K562 (cell line): Measurements from ENCODE around the gene GPX5. TPM values are rescaled to one million over a fixed set of nuclear protein-coding genes. Genes with fewer than 3 reads are reported as not detected.

Experiments
- BRCA1 ChIP-seq, 2 experiments: fragments of 450-650 bp in 1 of 2; sonication (generic) in 1 of 2; formaldehyde crosslinking in 1 of 2; IDR thresholded peaks; 2 replicates each; pipeline versions ENCODE4 v1.5.0 to v1.6.1; 2017 to 2020; ENCODE audit warnings: mild to moderate bottlenecking in 1 of 2, missing genetic modification reagents in 1 of 2
- DEAF1 ChIP-seq: fragments of 450-650 bp; formaldehyde crosslinking; IDR thresholded peaks from 2 replicates; pipeline ENCODE4 v1.4.0; 2020; ENCODE audit warnings: mild to moderate bottlenecking, moderate library complexity
- GTF2B ChIP-seq: IDR thresholded peaks from 2 replicates; pipeline ENCODE4 v1.6.1; 2011; ENCODE audit not compliant: insufficient read length; ENCODE audit errors: extremely low read depth
- GTF3C2 ChIP-seq: IDR thresholded peaks from 3 replicates; pipeline ENCODE4 v1.6.1; 2011; ENCODE audit warnings: borderline replicate concordance, mild to moderate bottlenecking, moderate library complexity; ENCODE audit not compliant: insufficient read length; ENCODE audit errors: extremely low read depth
- NCOA4 ChIP-seq: fragments of 450-650 bp; IDR thresholded peaks from 2 replicates; pipeline ENCODE4 v1.6.1; 2018; ENCODE audit warnings: mild to moderate bottlenecking; ENCODE audit not compliant: partially characterized antibody
- NCOR1 ChIP-seq: fragments of 450-650 bp; IDR thresholded peaks from 2 replicates; pipeline ENCODE4 v1.6.1; 2016; ENCODE audit warnings: mild to moderate bottlenecking, moderate library complexity
- NFXL1 ChIP-seq: fragments of 450-650 bp; formaldehyde crosslinking; IDR thresholded peaks from 2 replicates; pipeline ENCODE4 v1.4.0; 2021; ENCODE audit warnings: mild to moderate bottlenecking
- PHF20 ChIP-seq: fragments of 450-650 bp; IDR thresholded peaks from 2 replicates; pipeline ENCODE4 v1.6.1; 2018; ENCODE audit not compliant: partially characterized antibody
- SFPQ ChIP-seq: fragments of 200-400 bp; formaldehyde crosslinking; IDR thresholded peaks from 2 replicates; pipeline ENCODE4 v1.6.1; 2017; ENCODE audit warnings: mild to moderate bottlenecking, low read depth, low read length, moderate library complexity
- SMARCA4 ChIP-seq: fragments of 450-650 bp; IDR thresholded peaks from 2 replicates; pipeline ENCODE4 v1.6.1; 2016
- STAT6 ChIP-seq: sonication (generic); formaldehyde crosslinking; IDR thresholded peaks from 2 replicates; pipeline ENCODE4 v1.8.1; 2023; ENCODE audit warnings: mild to moderate bottlenecking, missing genetic modification reagents
- TRIM28 ChIP-seq: fragments of 450-650 bp; IDR thresholded peaks from 2 replicates; pipeline ENCODE4 v1.6.1; 2017
- XRCC5 ChIP-seq: fragments of 200-400 bp; formaldehyde crosslinking; IDR thresholded peaks from 2 replicates; pipeline ENCODE4 v1.6.1; 2017; ENCODE audit warnings: low read depth, mild to moderate bottlenecking, low read length
- ZKSCAN1 ChIP-seq: fragments of 150-350 bp; IDR thresholded peaks from 2 replicates; pipeline ENCODE4 v1.6.1; 2016; ENCODE audit warnings: low read depth, low read length
- ZKSCAN3 ChIP-seq: fragments of 250-450 bp; sonication (Bioruptor Pico); IDR thresholded peaks from 2 replicates; pipeline ENCODE4 v1.4.0; 2020
- ZNF347 ChIP-seq: fragments of 450-650 bp; formaldehyde crosslinking; IDR thresholded peaks from 2 replicates; pipeline ENCODE4 v1.4.0; 2020; ENCODE audit warnings: low read depth, mild to moderate bottlenecking, moderate library complexity
- ZNF511 ChIP-seq: sonication (generic); formaldehyde crosslinking; IDR thresholded peaks from 2 replicates; pipeline ENCODE4 v1.8.0; 2022; ENCODE audit warnings: mild to moderate bottlenecking, missing genetic modification reagents
- ZNF699 ChIP-seq: fragments of 250-450 bp; sonication (Bioruptor Pico); IDR thresholded peaks from 2 replicates; pipeline ENCODE4 v1.8.0; 2021; ENCODE audit warnings: mild to moderate bottlenecking, moderate library complexity; ENCODE audit not compliant: insufficient replicate concordance
- polyA plus RNA-seq, 8 experiments: library from polyadenylated mRNA; depleted of rRNA in 4 of 8; stranded (reverse) in 5 of 8; unstranded in 3 of 8; fragments of >200 nt; fragmentation: Nextera tagmentation in 2 of 8; fragmentation: Illumina TruSeq in 1 of 8; extraction: Ambion mirVana in 2 of 8; extraction: Trizol in 1 of 8; gene quantifications; 2 replicates each; pipeline versions ENCODE4 v1.2.1 to v1.2.3, GENCODE V29; 2011 to 2014; ENCODE audit warnings: inconsistent platforms in 1 of 8, missing spikeins in 1 of 8
- total RNA-seq, 7 experiments: library from RNA; depleted of rRNA in 6 of 7; stranded (reverse); fragments of >200 nt in 6 of 7; fragmentation: Illumina TruSeq in 2 of 7; extraction: Trizol in 2 of 7; gene quantifications; 2 replicates each; pipeline versions ENCODE4 v1.2.1 to v1.2.3, GENCODE V29; 2011 to 2021; ENCODE audit warnings: low replicate concordance in 1 of 7

Gene GPX5
- total and polyA plus RNA-seq, 9 of the 15 experiments (the other 6 are each of a cell fraction or from before 2014, with no cell fraction given) = 0.07 to 0.18 (median 0.15) TPM; not detected in 6

GRCh38 chr6:28505733-28506132 lies 19.9 kb upstream of the GPX5 start (continued):
- no peak for TF ChIP-seq ZKSCAN3 (CRISPR knock-in tag)
- TF ChIP-seq SFPQ = no peak
- no peak for TF ChIP-seq ZNF699 (CRISPR knock-in tag)
- peak; percentile 75 for TF ChIP-seq NCOR1
- no peak for TF ChIP-seq ZNF511 (CRISPR knock-in tag)
- no peak for TF ChIP-seq STAT6 (CRISPR knock-in tag)
- no peak for TF ChIP-seq XRCC5
- TF ChIP-seq NFXL1 (CRISPR knock-in tag) = no peak
- TF ChIP-seq ZKSCAN1 = no peak
- TF ChIP-seq BRCA1 (IDR thresholded peaks at IDR 0.05) = no peak
- TF ChIP-seq BRCA1 (CRISPR knock-in tag; IDR thresholded peaks at IDR 0.05) = no peak
- TF ChIP-seq GTF2B = no peak
- no peak for TF ChIP-seq DEAF1 (CRISPR knock-in tag)
- no peak for TF ChIP-seq TRIM28
- no peak for TF ChIP-seq NCOA4
- TF ChIP-seq ZNF347 (CRISPR knock-in tag) = no peak
- TF ChIP-seq SMARCA4 = peak; percentile 81
- TF ChIP-seq GTF3C2 = no peak
- TF ChIP-seq PHF20 = no peak
